Epithelial cell of proximal tubule (primary cell): ENCODE data around the gene SDCCAG8. TPM values are rescaled to one million over a fixed set of nuclear protein-coding genes. Genes with fewer than 3 reads are reported as not detected.

ENCODE experiments used
- DNase-seq: peaks from one replicate; pipeline ENCODE4 v3.0.0-alpha.2; 2011; ENCODE audit warnings: low read depth
- H3K4me3 ChIP-seq: 2 replicates; pipeline ENCODE4 v1.5.1; 2011; ENCODE audit warnings: low read depth, mild to moderate bottlenecking, low read length
- total RNA-seq: library from RNA; depleted of rRNA; stranded (reverse); fragments of >200 nt; gene quantifications from 2 replicates; pipeline ENCODE4 v1.2.3, GENCODE V29; 2015
- TF ChIP-seq, protein P1 (sequence below): conservative IDR thresholded peaks from 2 replicates; pipeline ENCODE4 v1.5.1; 2012; ENCODE audit warnings: low read depth, mild to moderate bottlenecking, low read length

SDCCAG8 gene
- total RNA-seq, 1 donor from 2014 or later, result 86.9 TPM

GRCh38 chr1:243433737-243434370 lies 178.0 kb downstream of the SDCCAG8 start:
- DNase-seq, result no peak

GRCh38 chr1:243434594-243434993 lies 178.8 kb downstream of the SDCCAG8 start:
- TF ChIP-seq, protein P1, sequence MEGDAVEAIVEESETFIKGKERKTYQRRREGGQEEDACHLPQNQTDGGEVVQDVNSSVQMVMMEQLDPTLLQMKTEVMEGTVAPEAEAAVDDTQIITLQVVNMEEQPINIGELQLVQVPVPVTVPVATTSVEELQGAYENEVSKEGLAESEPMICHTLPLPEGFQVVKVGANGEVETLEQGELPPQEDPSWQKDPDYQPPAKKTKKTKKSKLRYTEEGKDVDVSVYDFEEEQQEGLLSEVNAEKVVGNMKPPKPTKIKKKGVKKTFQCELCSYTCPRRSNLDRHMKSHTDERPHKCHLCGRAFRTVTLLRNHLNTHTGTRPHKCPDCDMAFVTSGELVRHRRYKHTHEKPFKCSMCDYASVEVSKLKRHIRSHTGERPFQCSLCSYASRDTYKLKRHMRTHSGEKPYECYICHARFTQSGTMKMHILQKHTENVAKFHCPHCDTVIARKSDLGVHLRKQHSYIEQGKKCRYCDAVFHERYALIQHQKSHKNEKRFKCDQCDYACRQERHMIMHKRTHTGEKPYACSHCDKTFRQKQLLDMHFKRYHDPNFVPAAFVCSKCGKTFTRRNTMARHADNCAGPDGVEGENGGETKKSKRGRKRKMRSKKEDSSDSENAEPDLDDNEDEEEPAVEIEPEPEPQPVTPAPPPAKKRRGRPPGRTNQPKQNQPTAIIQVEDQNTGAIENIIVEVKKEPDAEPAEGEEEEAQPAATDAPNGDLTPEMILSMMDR, result no peak
- DNase-seq, result no peak
- no peak overlapping the region for H3K4me3 ChIP-seq

More at GRCh38 chr1:243433737-243434370, 178.0 kb downstream of the SDCCAG8 start:
- H3K4me3 ChIP-seq, result no peak overlapping the region
- TF ChIP-seq, protein P1, result no peak

- TF ChIP-seq, protein P1, result no peak
- no peak for DNase-seq
- no peak overlapping the region for H3K4me3 ChIP-seq
These were observed 180.0 kb downstream of the SDCCAG8 start for GRCh38 chr1:243435836-243436235.

DNA sequence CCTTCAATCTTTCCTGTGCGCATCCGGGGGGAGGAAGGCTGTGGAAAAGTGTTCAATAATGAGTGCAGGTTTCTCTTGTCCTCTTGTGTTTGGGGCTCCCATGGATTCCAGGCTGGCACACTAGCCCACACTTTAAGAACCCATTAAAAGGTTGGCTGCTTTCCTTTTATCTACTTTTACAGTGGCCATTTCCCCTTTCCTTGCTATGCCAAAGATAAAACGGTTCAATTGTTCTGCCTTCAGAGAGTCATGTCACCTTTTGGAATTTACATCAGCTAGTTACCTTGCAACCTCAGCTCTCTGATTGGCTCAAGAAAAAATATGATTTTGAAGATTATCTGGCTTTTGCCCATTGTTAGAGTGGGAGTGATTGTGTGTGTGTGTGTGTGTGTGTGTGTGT lies 182.3 kb downstream of the SDCCAG8 start:
- TF ChIP-seq, protein P1, result no peak
- no peak overlapping the region for H3K4me3 ChIP-seq

DNA sequence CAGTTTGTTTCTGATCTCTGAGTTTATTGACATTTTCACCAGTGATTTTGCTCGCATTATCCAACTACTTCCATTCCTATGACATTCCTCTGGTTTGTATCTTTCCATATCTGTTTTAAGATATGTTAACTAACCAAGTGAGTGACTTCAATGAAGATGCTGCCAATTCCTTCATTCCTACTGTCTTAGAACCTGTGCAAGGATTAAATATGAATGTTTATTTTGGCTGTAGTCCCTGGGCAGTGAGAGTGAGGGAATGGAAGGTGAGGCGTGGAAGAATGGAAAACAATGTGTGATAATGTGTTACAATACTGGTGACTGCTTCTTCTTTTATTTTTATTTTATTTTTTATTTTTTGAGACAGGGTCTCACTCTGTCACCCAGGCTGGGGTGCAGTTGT lies 183.0 kb downstream of the SDCCAG8 start:
- TF ChIP-seq, protein P1, result no peak
- peak; percentile 7 for DNase-seq
- H3K4me3 ChIP-seq, result no peak overlapping the region

More for the DNA sequence above, 182.3 kb downstream of the SDCCAG8 start:
- no peak for DNase-seq

GRCh38 chr1:243440406-243440805 lies 184.6 kb downstream of the SDCCAG8 start:
- no peak for DNase-seq
- TF ChIP-seq, protein P1, result no peak
- no peak overlapping the region for H3K4me3 ChIP-seq

GRCh38 chr1:243441601-243442000 lies 185.8 kb downstream of the SDCCAG8 start:
- H3K4me3 ChIP-seq, result no peak overlapping the region
- TF ChIP-seq, protein P1, result no peak
- DNase-seq, result no peak
